Gastroesophageal sphincter (tissue), 3 donors: Measurements from ENCODE around the gene TSPAN15.

Experiments used
- CTCF ChIP-seq, 4 experiments: fragments of 200-600 bp in 2 of 4; fragments of 450-650 bp in 2 of 4; sonication (generic) in 1 of 4; IDR thresholded peaks; one replicate each; pipeline ENCODE4 v1.5.1; 2017 to 2019; ENCODE audit warnings: antibody characterized with exemption in 4 of 4, mild to moderate bottlenecking in 2 of 4, moderate library complexity in 2 of 4
- EP300 ChIP-seq: sonication (generic); formaldehyde crosslinking; IDR thresholded peaks from one replicate; pipeline ENCODE4 v1.6.1; 2017; ENCODE audit warnings: antibody characterized with exemption, mild to moderate bottlenecking
- POLR2A ChIP-seq, 2 donors: fragments of 450-650 bp; IDR thresholded peaks; one replicate each; pipeline ENCODE4 v1.6.1; 2017; ENCODE audit warnings: antibody characterized with exemption in 2 of 2, mild to moderate bottlenecking in 2 of 2, moderate library complexity in 1 of 2
- POLR2AphosphoS5 ChIP-seq: sonication (generic); formaldehyde crosslinking; IDR thresholded peaks from one replicate; pipeline ENCODE4 v1.6.1; 2017; ENCODE audit warnings: antibody characterized with exemption

- no peak for TF ChIP-seq CTCF (IDR thresholded peaks at IDR 0.05)
- TF ChIP-seq POLR2A (IDR thresholded peaks at IDR 0.05): no peak
- TF ChIP-seq EP300: no peak
- no peak for TF ChIP-seq POLR2AphosphoS5
Measured at GRCh38 chr10:69403066-69403465, 48.2 kb upstream of the TSPAN15 start.
